ENCODE measurements around the gene DEFB132.

DEFB132 gene

DNA sequence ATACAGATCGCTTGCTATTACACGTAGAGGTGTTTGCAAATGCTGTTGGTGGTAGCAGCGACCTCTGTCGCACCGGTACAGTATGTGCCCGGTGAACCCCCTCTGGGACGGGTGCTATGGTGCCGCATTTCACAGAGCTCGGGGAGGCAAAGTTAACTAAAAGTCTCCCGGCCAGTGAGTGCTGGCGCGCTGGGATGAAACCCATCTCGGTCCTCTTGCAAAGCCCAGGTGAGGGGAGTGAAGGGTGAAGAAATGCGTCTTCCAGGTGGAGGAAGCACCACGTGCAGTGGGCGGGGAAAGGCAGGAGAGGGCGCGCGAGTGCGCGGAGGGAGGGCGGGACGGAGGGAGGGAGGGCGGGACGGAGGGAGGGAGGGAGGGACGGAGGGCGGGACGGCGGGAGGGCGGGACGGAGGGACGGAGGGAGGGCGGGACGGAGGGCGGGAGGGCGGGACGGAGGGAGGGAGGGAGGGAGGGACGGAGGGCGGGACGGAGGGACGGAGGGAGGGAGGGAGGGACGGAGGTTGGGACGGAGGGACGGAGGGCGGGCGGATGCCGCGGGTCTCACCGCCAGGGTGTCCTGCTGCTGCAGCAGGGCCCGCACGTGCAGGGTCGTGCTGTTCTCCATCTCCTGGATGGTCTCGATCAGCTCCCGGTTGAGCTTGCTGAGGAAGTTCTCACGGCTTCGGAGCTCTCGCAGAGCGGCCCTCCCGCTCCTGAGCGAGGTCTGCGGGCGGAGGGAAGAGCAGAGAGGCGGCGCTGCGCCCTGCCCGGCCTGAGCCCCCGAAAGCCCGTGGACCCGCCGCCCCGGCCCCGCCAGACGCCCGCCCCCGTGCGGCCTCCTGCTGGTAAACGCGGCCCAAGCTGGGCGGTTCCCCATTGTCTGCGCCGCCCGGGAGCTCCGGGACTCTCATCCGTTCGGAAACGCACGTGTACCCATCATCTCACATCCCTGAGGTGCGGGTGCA lies 21.4 kb downstream of the DEFB132 start:
- TF ChIP-seq, protein P1, sequence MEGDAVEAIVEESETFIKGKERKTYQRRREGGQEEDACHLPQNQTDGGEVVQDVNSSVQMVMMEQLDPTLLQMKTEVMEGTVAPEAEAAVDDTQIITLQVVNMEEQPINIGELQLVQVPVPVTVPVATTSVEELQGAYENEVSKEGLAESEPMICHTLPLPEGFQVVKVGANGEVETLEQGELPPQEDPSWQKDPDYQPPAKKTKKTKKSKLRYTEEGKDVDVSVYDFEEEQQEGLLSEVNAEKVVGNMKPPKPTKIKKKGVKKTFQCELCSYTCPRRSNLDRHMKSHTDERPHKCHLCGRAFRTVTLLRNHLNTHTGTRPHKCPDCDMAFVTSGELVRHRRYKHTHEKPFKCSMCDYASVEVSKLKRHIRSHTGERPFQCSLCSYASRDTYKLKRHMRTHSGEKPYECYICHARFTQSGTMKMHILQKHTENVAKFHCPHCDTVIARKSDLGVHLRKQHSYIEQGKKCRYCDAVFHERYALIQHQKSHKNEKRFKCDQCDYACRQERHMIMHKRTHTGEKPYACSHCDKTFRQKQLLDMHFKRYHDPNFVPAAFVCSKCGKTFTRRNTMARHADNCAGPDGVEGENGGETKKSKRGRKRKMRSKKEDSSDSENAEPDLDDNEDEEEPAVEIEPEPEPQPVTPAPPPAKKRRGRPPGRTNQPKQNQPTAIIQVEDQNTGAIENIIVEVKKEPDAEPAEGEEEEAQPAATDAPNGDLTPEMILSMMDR (IDR thresholded peaks at IDR 0.05; ENCODE audit: low read depth, low read length): peak; percentile 5
- H3K4me3 ChIP-seq (replicated peaks in 1 of 2; ENCODE audit: low read depth in 2 of 2, low read length in 2 of 2): peak overlapping the region in 1 of 2 donors; percentile 26
- no peak for DNase-seq (ENCODE audit: low read depth in 2 of 2)

DNA sequence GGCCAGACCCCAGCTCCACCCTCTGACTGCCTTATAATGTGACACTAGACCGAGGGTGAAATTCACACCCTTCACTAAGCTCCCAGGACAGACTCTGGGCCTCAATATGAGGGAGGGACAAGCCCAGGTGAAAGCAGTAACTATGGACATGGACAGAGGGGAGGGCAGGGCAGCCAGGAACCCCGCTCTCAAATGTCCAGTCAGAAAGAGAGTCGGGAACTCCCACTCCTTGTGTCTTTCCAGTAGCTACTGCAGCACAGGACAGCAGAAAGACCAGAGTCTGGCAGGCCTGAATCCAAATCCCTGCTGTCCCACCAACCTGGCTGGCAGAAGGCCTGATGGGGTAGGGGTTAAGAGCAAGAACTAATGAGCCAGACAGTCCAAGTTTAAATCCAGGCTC lies 26.6 kb downstream of the DEFB132 start:
- H3K4me3 ChIP-seq (replicated peaks in 1 of 2; ENCODE audit: low read depth in 2 of 2, low read length in 2 of 2): no peak overlapping the region
- DNase-seq (ENCODE audit: low read depth in 2 of 2): no peak
- TF ChIP-seq, protein P1 (IDR thresholded peaks at IDR 0.05; ENCODE audit: low read depth, low read length): no peak

DNA sequence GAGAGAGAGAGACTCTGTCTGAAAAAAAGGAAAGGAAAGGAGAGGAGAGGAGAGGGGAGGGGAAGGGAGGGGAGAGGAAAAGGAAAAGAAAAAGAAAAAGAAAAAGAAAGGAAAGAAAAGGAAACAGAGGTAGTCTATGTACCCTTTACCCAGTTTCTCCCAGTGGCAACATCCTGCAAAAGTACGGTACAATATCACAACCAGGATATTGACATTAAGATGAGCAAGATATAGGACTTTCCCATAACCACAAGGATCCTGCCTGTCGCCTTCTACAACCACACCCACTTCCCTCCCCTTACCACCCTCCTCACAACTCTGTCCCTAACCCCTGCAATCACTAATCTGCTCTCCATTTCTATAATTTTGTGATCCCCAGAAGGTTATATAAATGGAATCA lies 29.0 kb downstream of the DEFB132 start:
- H3K4me3 ChIP-seq (replicated peaks in 1 of 2; ENCODE audit: low read depth in 2 of 2, low read length in 2 of 2): no peak overlapping the region
- DNase-seq (ENCODE audit: low read depth in 2 of 2): no peak
- TF ChIP-seq, protein P1 (IDR thresholded peaks at IDR 0.05; ENCODE audit: low read depth, low read length): no peak

DNA sequence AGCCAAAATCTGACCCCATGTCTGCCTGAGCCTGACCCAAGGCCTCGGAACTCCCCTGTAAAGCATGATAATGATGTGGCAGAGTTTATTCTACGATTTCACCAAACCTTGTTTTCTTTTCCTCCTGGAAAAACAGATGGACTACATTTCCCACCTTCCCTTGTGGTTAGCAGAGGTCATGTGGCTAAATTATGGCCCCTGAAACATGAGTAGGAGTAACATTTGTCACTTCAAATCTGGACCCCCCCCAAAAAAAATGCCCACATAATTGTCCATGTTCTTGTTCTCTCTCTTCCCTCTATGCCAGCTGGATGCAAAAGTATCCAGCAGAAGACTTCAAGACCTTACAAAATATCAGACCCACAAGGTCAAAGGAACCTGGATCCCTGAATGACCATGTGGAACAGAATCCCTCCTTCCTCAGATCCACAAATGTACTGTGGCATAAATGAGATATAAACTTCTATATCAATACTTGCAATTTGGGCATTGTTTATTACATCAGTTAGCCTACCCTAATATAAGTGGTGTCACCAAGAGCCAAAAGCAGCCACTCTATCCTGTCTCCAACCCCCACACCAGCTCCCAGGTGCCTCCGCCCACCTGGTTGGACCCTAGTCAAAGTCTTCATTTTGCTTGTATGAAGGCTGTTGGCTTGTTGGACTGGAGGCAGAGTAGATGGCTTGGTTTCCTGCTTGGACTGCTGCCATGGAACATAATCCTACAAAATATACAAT lies 31.6 kb downstream of the DEFB132 start:
- TF ChIP-seq, protein P1 (IDR thresholded peaks at IDR 0.05; ENCODE audit: low read depth, low read length): no peak
- no peak for DNase-seq (ENCODE audit: low read depth in 2 of 2)
- no peak overlapping the region for H3K4me3 ChIP-seq (replicated peaks in 1 of 2; ENCODE audit: low read depth in 2 of 2, low read length in 2 of 2)

DNA sequence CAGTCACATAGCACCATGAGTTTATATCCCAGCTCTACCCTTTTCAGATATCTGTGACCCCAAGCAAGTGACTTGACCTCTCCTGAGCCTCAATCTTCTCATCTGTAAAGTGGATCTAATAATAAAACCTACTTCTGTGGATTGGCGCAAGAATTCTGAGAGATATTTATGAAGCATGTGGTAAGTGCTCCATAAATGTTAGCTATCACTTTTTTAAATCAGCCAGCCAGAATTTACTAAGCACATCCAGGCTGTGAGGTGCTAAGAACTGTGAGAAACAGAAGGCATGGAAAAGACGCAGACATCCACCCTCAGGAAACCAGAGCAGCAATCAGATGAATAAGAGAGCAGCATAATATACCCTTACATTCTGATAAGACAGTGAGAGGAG lies 32.2 kb downstream of the DEFB132 start:
- TF ChIP-seq, protein P1 (IDR thresholded peaks at IDR 0.05; ENCODE audit: low read depth, low read length): no peak
- DNase-seq (ENCODE audit: low read depth in 2 of 2): peak in 1 of 2 donors; percentile 12
- H3K4me3 ChIP-seq (replicated peaks in 1 of 2; ENCODE audit: low read depth in 2 of 2, low read length in 2 of 2): peak overlapping the region; percentile 70 to 79

DNA sequence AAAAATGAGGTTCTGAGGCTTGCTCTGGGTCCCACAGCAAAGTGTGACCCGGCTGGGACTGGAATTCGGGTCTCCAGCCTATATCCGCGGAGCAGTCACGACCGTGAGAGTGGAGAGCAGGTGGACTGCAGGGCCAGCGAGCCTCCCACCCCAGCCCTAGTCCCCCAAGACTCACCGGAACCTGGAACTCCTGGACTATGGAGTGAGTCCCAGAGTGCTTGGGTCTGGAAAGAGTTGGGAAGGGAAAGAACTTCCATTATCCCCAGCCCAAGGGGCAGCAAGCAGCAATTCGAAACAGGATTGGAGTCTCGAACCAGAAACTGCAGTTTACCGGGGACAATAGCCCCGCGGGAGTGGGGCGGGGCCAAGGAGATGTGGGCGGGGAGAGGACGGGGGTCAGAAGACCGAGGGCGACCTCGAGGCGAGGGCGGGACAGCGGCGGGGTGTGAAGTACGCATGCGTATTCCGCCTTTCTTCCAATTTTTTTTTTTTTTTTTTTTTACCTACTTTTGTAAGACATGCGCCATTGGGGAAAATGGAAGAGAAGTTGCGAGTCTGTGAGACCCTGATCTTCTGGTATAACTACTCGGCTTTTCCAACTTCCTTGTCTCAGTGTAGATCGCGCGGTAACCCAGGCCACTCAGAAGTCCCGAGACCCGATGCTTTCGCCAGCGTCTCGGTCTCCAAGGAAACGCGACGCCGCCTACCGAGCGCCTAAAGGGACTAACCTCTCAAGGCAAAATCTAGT lies 32.7 kb downstream of the DEFB132 start, which contains the start of gene C20orf96:
C20orf96 (minus strand) TSS at position 667 of the 748 bp plus-strand sequence; CDS start at position 527, 140 bp downstream.
- H3K4me3 ChIP-seq (replicated peaks in 1 of 2; ENCODE audit: low read depth in 2 of 2, low read length in 2 of 2): peak within 1 kb of the TSS; percentile 70 to 79
- TF ChIP-seq, protein P1 (IDR thresholded peaks at IDR 0.05; ENCODE audit: low read depth, low read length): peak; percentile 52
- peak; percentile 96 to 97 for DNase-seq (ENCODE audit: low read depth in 2 of 2)

Measured in cardiac fibroblast (primary cell).